Prostate gland (tissue), 2 donors: ENCODE data around the gene MAN2A2.

Experiments used
- CTCF ChIP-seq, 4 experiments: fragments of 200-600 bp in 2 of 4; fragments of 450-650 bp in 2 of 4; sonication (generic) in 2 of 4; IDR thresholded peaks; 1 replicate in 3 of 4; 2 replicates in 1 of 4; pipeline ENCODE4 v1.5.1; 2016 to 2019; ENCODE audit warnings: antibody characterized with exemption in 4 of 4, mild to moderate bottlenecking in 2 of 4, moderate library complexity in 2 of 4
- POLR2A ChIP-seq: fragments of 450-650 bp; IDR thresholded peaks from one replicate; pipeline ENCODE4 v1.6.1; 2016; ENCODE audit warnings: antibody characterized with exemption, mild to moderate bottlenecking
- POLR2AphosphoS5 ChIP-seq: sonication (generic); formaldehyde crosslinking; IDR thresholded peaks from one replicate; pipeline ENCODE4 v1.6.1; 2017; ENCODE audit warnings: antibody characterized with exemption

GRCh38 chr15:90933301-90933700, 30.2 kb downstream of the MAN2A2 start:
- TF ChIP-seq CTCF (IDR thresholded peaks at IDR 0.05) (no peak), POLR2AphosphoS5 (no peak), POLR2A (no peak)
